KMS-11 (cell line): ENCODE data around the gene PARD3B.

Experiments
- H2AFZ ChIP-seq: fragments of 200-600 bp; sonication (generic); 2 replicates; pipeline ENCODE4 v1.6.1; 2016; ENCODE audit warnings: antibody characterized with exemption, mixed run types, low read depth
- H3K27ac ChIP-seq: fragments of 200-600 bp; sonication (generic); 2 replicates; pipeline ENCODE4 v1.6.1; 2016; ENCODE audit warnings: mild to moderate bottlenecking, mixed run types
- H3K27me3 ChIP-seq: fragments of 200-600 bp; sonication (generic); 2 replicates; pipeline ENCODE4 v1.6.1; 2017; ENCODE audit warnings: mild to moderate bottlenecking, low read depth, mixed run types, moderate library complexity; ENCODE audit not compliant: insufficient read depth
- H3K36me3 ChIP-seq: fragments of 200-600 bp; sonication (generic); 2 replicates; pipeline ENCODE4 v1.6.1; 2017; ENCODE audit warnings: mild to moderate bottlenecking, mixed run types; ENCODE audit not compliant: insufficient read depth
- H3K4me1 ChIP-seq: fragments of 200-600 bp; sonication (generic); 2 replicates; pipeline ENCODE4 v1.6.1; 2016; ENCODE audit warnings: mild to moderate bottlenecking, low read depth, mixed run types; ENCODE audit not compliant: poor library complexity, severe bottlenecking
- H3K4me2 ChIP-seq: fragments of 200-600 bp; sonication (generic); 2 replicates; pipeline ENCODE4 v1.7.0; 2016; ENCODE audit warnings: mild to moderate bottlenecking, mixed run types
- H3K4me3 ChIP-seq: fragments of 200-600 bp; sonication (generic); IDR thresholded peaks from 2 replicates; pipeline ENCODE4 v1.6.1; 2017; ENCODE audit warnings: low read depth, low read length, mixed read lengths; ENCODE audit not compliant: insufficient read depth
- H3K79me2 ChIP-seq: fragments of 200-600 bp; sonication (generic); 2 replicates; pipeline ENCODE4 v1.6.1; 2016; ENCODE audit warnings: low read depth, mixed run types; ENCODE audit not compliant: insufficient read depth
- H3K9ac ChIP-seq: fragments of 200-600 bp; sonication (generic); 2 replicates; pipeline ENCODE4 v1.6.1; 2016; ENCODE audit warnings: mild to moderate bottlenecking, mixed run types
- H4K20me1 ChIP-seq: fragments of 200-600 bp; sonication (generic); 2 replicates; pipeline ENCODE4 v1.6.1; 2016; ENCODE audit warnings: mild to moderate bottlenecking, mixed run types; ENCODE audit not compliant: insufficient read depth
- CTCF ChIP-seq: fragments of 200-600 bp; sonication (generic); conservative IDR thresholded peaks from 2 replicates; pipeline ENCODE4 v1.6.1; 2017; ENCODE audit warnings: low read depth, mild to moderate bottlenecking, antibody characterized with exemption, low read length, moderate library complexity, mixed read lengths

The PARD3B gene

DNA sequence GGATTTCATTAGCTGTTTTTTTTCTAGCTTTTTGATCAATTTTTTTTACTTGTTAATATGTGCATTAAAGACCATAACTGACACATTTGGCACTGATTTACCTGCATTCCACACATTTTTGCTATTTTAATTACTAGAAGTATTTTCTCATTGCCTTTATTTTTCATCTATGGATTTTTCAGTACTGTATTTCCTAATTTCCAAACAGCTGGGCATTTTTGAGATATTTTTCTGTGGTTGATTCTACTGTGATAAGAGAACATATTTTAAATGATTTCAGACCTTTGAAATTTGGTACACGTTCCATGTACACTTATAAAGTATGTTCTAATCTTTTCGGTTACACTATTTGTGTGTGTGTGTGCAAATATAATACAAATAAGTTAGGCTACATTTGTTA, 135.3 kb downstream of the PARD3B start:
- no peaks in the 10 kb centered on the region for H3K4me1 ChIP-seq
- H3K4me3 ChIP-seq: no peak overlapping the region
- H3K9ac ChIP-seq: no peak overlapping the region
- no peaks in the 10 kb centered on the region for H3K79me2 ChIP-seq
- no peak overlapping the region for H3K4me2 ChIP-seq
- no peak for TF ChIP-seq CTCF
- no peaks in the 10 kb centered on the region for H3K36me3 ChIP-seq
- H4K20me1 ChIP-seq: no peaks in the 10 kb centered on the region
- no peak overlapping the region for H2AFZ ChIP-seq
- no peak overlapping the region for H3K27ac ChIP-seq
- no peaks in the 10 kb centered on the region for H3K27me3 ChIP-seq

DNA sequence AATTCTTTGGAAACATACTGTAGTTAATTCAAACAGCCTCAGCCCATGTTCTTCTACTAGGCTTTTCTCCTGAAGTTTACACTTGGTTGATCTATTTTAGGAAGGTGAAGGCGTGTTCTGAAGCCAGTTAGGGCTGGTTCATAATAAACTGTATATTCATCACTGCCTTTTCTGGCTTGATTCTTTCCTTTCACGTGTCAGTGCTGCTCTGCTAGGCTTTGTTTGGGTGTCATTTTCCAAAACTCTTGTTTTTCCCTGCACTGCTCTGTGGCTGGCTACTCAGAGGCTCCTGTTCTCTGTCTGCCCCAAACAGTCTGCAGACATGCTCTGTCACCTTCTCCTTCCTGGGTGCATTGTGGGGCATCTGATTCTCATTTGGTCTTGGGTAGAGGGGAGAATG, 136.1 kb downstream of the PARD3B start:
- H3K9ac ChIP-seq: no peak overlapping the region
- no peaks in the 10 kb centered on the region for H3K79me2 ChIP-seq
- H3K36me3 ChIP-seq: no peaks in the 10 kb centered on the region
- H3K4me2 ChIP-seq: no peak overlapping the region
- no peak for TF ChIP-seq CTCF
- no peaks in the 10 kb centered on the region for H3K4me1 ChIP-seq
- H4K20me1 ChIP-seq: no peaks in the 10 kb centered on the region
- no peak overlapping the region for H3K27ac ChIP-seq
- no peaks in the 10 kb centered on the region for H3K27me3 ChIP-seq
- no peak overlapping the region for H2AFZ ChIP-seq
- H3K4me3 ChIP-seq: no peak overlapping the region

DNA sequence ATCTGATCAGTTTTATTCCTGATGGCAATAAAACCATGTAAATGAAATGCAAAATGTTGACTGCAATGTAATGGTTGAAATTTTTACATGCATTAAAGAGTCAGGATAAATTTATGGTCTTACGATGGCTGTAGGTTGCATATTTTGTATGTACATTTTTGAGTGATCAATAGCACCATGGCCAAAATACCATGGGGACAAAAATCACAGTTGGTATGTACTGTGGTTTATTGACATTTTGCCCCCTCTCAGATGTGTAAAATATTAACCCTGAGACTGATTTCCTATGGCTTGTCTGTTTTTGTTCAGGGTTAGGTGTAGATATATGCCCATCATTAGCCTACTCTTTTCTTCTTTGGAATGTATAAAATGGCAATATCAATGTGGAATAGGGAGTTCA, 138.1 kb downstream of the PARD3B start:
- TF ChIP-seq CTCF: no peak
- Histone ChIP-seq H3K36me3 (no peaks in the 10 kb centered on the region), H2AFZ (no peak overlapping the region), H3K4me1 (no peaks in the 10 kb centered on the region), H3K27ac (no peak overlapping the region), H4K20me1 (no peaks in the 10 kb centered on the region), H3K4me2 (no peak overlapping the region), H3K9ac (no peak overlapping the region), H3K27me3 (no peaks in the 10 kb centered on the region), H3K79me2 (no peaks in the 10 kb centered on the region), H3K4me3 (no peak overlapping the region)

DNA sequence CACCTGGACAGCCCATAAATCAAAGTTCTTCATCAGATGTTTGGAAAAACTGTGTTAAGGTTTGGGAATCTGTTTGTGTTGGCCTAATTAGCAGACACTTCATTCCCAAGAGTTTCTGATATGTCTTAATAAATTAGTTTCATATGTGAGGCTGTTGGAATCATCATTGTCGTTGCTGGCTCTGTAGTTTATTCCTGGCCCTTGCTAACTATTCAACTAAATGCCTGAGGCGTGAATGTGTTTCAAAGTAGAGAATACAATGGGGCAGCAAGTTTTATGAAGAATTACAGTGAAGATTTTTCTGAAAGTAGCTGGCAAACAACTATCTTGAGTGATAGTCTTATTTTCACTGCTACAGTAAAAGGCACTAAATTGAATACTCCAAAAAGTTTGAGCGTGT, 141.1 kb downstream of the PARD3B start:
- H4K20me1 ChIP-seq: no peaks in the 10 kb centered on the region
- H3K36me3 ChIP-seq: no peaks in the 10 kb centered on the region
- no peak for TF ChIP-seq CTCF
- no peak overlapping the region for H2AFZ ChIP-seq
- H3K4me3 ChIP-seq: no peak overlapping the region
- H3K4me1 ChIP-seq: no peaks in the 10 kb centered on the region
- no peak overlapping the region for H3K4me2 ChIP-seq
- no peak overlapping the region for H3K9ac ChIP-seq
- no peak overlapping the region for H3K27ac ChIP-seq
- H3K79me2 ChIP-seq: no peaks in the 10 kb centered on the region
- no peaks in the 10 kb centered on the region for H3K27me3 ChIP-seq

- Histone ChIP-seq H3K79me2 (no peaks in the 10 kb centered on the region), H2AFZ (no peak overlapping the region), H3K36me3 (no peaks in the 10 kb centered on the region), H4K20me1 (no peaks in the 10 kb centered on the region), H3K4me3 (no peak overlapping the region), H3K9ac (no peak overlapping the region), H3K27ac (no peak overlapping the region), H3K4me1 (no peaks in the 10 kb centered on the region), H3K27me3 (no peaks in the 10 kb centered on the region), H3K4me2 (no peak overlapping the region)
- TF ChIP-seq CTCF: no peak
These were observed 142.5 kb downstream of the PARD3B start for GRCh38 chr2:204687776-204688175.
